ENCODE measurements around the gene DBNL.

DBNL gene

GRCh38 chr7:44110719-44111635 is 66.5 kb downstream of the DBNL start:
- Mint-ChIP-seq H3K9me3 (no peaks in the 10 kb centered on the region), H3K36me3 (ENCODE audit: low read depth) (peaks cover 7% of the 10 kb centered on the region), H3K4me1 (peaks cover 5% of the 10 kb centered on the region), H3K27me3 (no peaks in the 10 kb centered on the region), H3K27ac (no peak overlapping the region), H3K4me3 (no peak overlapping the region)
- DNase-seq (no peak), ATAC-seq (no peak)
